ENCODE measurements around the gene HOXC13. TPM values are rescaled to one million over a fixed set of nuclear protein-coding genes. Genes with fewer than 3 reads are reported as not detected.

HOXC13 gene
- total and polyA plus RNA-seq, 9 of the 15 experiments (the other 6 are each of a cell fraction or from before 2014, with no cell fraction given): 0.03 to 0.29 (median 0.17) TPM; not detected in 2

DNA sequence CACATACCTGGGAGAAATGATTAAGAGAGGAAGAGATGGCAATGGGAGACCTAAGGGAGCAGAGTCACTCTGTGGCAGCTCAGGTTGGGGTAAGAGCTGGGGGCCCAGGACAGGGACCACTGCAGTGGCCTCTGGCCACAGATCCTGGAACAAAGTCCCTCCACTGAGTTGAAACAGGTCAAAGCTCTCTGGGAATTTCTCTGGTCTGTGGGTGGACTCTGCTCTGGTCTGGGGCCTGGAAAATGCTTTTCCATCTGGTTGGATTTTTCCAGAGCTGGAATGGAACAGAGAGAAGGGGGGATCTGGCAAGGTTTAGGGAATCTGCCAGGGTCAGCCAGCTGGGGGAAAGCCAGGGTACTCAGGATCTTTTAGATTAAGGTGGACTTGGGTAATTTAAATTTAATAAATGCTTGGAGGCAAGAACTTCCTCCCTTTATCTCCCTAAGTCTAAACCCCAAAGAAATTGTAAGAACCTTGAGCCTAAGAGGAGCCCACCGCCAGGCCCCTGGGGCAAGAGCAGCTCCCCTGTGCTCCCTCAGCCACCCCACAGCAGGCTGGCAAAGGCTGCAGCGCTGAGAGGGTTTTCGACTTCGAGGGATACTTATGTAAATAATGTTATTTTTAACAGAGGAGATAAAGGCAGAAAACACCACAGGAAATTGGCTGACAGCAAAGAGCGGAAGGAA, 50.1 kb downstream of the HOXC13 start:
- H4K20me1 ChIP-seq (replicated peaks; ENCODE audit: control insufficient read depth, insufficient read depth, low read length): no peaks in the 10 kb centered on the region
- H3K27me3 ChIP-seq (ENCODE audit: control insufficient read depth in 2 of 2, insufficient read depth in 2 of 2, low read length in 2 of 2): peaks cover 0 to 10% of the 10 kb centered on the region in 2 experiments; a peak in 2 of 5 replicates
- DNase-seq (ENCODE audit: extremely low read depth in 1 of 4, low spot score in 3 of 4) (no peak), FAIRE-seq (no peak), ATAC-seq (peak; percentile 4)
- peaks cover 35 to 49% of the 10 kb centered on the region in 2 experiments for H3K4me1 ChIP-seq (replicated peaks in 1 of 2; ENCODE audit: control insufficient read depth in 2 of 2, insufficient read depth in 2 of 2, low read length in 2 of 2)
- no peaks in the 10 kb centered on the region for H3K9me1 ChIP-seq (ENCODE audit: control insufficient read depth, insufficient read depth, low read length)
- H3K79me2 ChIP-seq (ENCODE audit: control insufficient read depth, insufficient read depth, low read length): no peaks in the 10 kb centered on the region
- peak overlapping the region; percentile 59 for H3K4me2 ChIP-seq (ENCODE audit: insufficient read depth, low read length)
- in situ Hi-C loops (cut with MboI): loop anchor here (5.0 to 10.0 kb wide), 2 partner anchors 214 to 376 kb away; partner anchors contain the start of gene GPR84
- no peak overlapping the region for H3K4me3 ChIP-seq
- H3K9ac ChIP-seq (ENCODE audit: insufficient read depth in 1 of 2, low read depth in 2 of 2, low read length in 2 of 2): peak overlapping the region in 1 of 2 experiments; percentile 45; a peak in 1 of 4 replicates
- 22% methylated on average over 5 of the region's 5 CpGs for WGBS (ENCODE audit: insufficient coverage, low coverage, missing lambda C conversion rate)
- intact Hi-C loops (cut with micrococcal nuclease): loop anchor here (10.0 kb wide), 1 partner anchor 376 kb away; the partner anchor contains the start of gene GPR84
- BruUV-seq (replicated peaks): no TSS peak
- H2AFZ ChIP-seq (ENCODE audit: low read depth, low read length): peak overlapping the region; percentile 71
- H3K36me3 ChIP-seq (ENCODE audit: control insufficient read depth, insufficient read depth, low read length): no peaks in the 10 kb centered on the region
- H3K27ac ChIP-seq (ENCODE audit: extremely low read depth, low read depth, low read length): no peak overlapping the region
- POLR2A ChIA-PET: interaction anchor here (0.6 to 3.2 kb wide), 9 partner anchors 11 to 232 kb away, joined by 3 to 43 read pairs (median 3); partner anchors contain the start of genes HOXC9 and SMUG1
- CTCF ChIA-PET (ENCODE audit: low intra/inter-chr PET ratio): interaction anchor here (0.8 to 1.2 kb wide), 3 partner anchors 17 to 226 kb away, joined by 3 to 4 read pairs (median 3); no protein-coding TSS in a partner anchor
- H3K9me3 ChIP-seq (replicated peaks; ENCODE audit: control insufficient read depth, insufficient read depth, low read depth, low read length): no peaks in the 10 kb centered on the region
- TF ChIP-seq, protein P1, sequence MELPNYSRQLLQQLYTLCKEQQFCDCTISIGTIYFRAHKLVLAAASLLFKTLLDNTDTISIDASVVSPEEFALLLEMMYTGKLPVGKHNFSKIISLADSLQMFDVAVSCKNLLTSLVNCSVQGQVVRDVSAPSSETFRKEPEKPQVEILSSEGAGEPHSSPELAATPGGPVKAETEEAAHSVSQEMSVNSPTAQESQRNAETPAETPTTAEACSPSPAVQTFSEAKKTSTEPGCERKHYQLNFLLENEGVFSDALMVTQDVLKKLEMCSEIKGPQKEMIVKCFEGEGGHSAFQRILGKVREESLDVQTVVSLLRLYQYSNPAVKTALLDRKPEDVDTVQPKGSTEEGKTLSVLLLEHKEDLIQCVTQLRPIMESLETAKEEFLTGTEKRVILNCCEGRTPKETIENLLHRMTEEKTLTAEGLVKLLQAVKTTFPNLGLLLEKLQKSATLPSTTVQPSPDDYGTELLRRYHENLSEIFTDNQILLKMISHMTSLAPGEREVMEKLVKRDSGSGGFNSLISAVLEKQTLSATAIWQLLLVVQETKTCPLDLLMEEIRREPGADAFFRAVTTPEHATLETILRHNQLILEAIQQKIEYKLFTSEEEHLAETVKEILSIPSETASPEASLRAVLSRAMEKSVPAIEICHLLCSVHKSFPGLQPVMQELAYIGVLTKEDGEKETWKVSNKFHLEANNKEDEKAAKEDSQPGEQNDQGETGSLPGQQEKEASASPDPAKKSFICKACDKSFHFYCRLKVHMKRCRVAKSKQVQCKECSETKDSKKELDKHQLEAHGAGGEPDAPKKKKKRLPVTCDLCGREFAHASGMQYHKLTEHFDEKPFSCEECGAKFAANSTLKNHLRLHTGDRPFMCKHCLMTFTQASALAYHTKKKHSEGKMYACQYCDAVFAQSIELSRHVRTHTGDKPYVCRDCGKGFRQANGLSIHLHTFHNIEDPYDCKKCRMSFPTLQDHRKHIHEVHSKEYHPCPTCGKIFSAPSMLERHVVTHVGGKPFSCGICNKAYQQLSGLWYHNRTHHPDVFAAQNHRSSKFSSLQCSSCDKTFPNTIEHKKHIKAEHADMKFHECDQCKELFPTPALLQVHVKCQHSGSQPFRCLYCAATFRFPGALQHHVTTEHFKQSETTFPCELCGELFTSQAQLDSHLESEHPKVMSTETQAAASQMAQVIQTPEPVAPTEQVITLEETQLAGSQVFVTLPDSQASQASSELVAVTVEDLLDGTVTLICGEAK (IDR thresholded peaks at IDR 0.05): 0 out of 2 replicates have a peak, but pooled peaks have one; percentile 67
- TF ChIP-seq, protein P1 (CRISPR knock-in tag; IDR thresholded peaks at IDR 0.05): no peak
- TF ChIP-seq GABPA (tag; conservative IDR thresholded peaks at IDR 0.05; ENCODE audit: low read depth) (peak; percentile 73; the same call in 1 of the 2 replicates), ATF7 (IDR thresholded peaks at IDR 0.05) (no peak), OTX1 (CRISPR knock-in tag; IDR thresholded peaks at IDR 0.05) (no peak), ZNF121 (CRISPR knock-in tag; conservative IDR thresholded peaks at IDR 0.05) (no peak), KAT8 (IDR thresholded peaks at IDR 0.05; ENCODE audit: low read depth) (no peak), MEF2D (tag; conservative IDR thresholded peaks at IDR 0.05; ENCODE audit: low read depth) (no peak), ZFP30 (CRISPR knock-in tag; IDR thresholded peaks at IDR 0.05; ENCODE audit: borderline replicate concordance) (no peak), ELF1 (tag; IDR thresholded peaks at IDR 0.05) (0 out of 2 replicates have a peak, but pooled peaks have one; percentile 12)

All from K562 (cell line).